Panc1 (cell line): ENCODE results near the gene ACOX3. TPM values are rescaled to one million over a fixed set of nuclear protein-coding genes. Genes with fewer than 3 reads are reported as not detected.

Experiments used
- ATAC-seq: fragments of 200-7000 bp; cut with Tn5 transposase; 2 replicates; pipeline ENCODE4 v1.9.1; 2020; ENCODE audit warnings: mild to moderate bottlenecking, moderate library complexity
- BruUV-seq: library from RNA; stranded (reverse); fragments of 400-500 nt; replicated peaks from 2 replicates; lab custom pipeline; 2021; lab: Mats Ljungman, UMichigan
- CTCF ChIA-PET: fragments of 300-600 bp; sonication (Branson Sonifier 250); formaldehyde crosslinking; loops from one replicate; lab custom pipeline; 2022; ENCODE audit warnings: antibody characterized with exemption; lab: Charles Lee
- POLR2A ChIA-PET: fragments of 300-600 bp; sonication (Branson Sonifier 250); formaldehyde crosslinking; loops from one replicate; lab custom pipeline; 2022; ENCODE audit warnings: antibody characterized with exemption; lab: Charles Lee
- DNase-seq: peaks from one replicate; pipeline ENCODE4 v3.0.0-alpha.2; 2010; ENCODE audit warnings: low read depth, low spot score
- H3K27ac ChIP-seq: 2 replicates; pipeline ENCODE4 v1.5.1; 2011; ENCODE audit warnings: mild to moderate bottlenecking, low read length, inconsistent platforms
- H3K27me3 ChIP-seq: fragments of 200-500 bp; sonication (Bioruptor generic); 2 replicates; pipeline ENCODE4 v1.6.0; 2014; ENCODE audit warnings: low read length, inconsistent platforms; ENCODE audit not compliant: control insufficient read depth, insufficient read depth
- H3K36me3 ChIP-seq: fragments of 200-500 bp; sonication (Bioruptor generic); 2 replicates; pipeline ENCODE4 v1.5.1; 2014; ENCODE audit warnings: inconsistent platforms, mild to moderate bottlenecking, low read length, moderate library complexity; ENCODE audit not compliant: control insufficient read depth, insufficient read depth
- H3K4me1 ChIP-seq: 2 replicates; pipeline ENCODE4 v1.5.1; 2011; ENCODE audit warnings: inconsistent platforms, mild to moderate bottlenecking, low read length, moderate library complexity; ENCODE audit not compliant: control insufficient read depth, insufficient read depth
- H3K4me3 ChIP-seq, 2 experiments: 2 replicates each; pipeline ENCODE4 v1.5.1; 2011 to 2012; ENCODE audit warnings: low read depth in 2 of 2, low read length in 2 of 2, mild to moderate bottlenecking in 2 of 2, inconsistent platforms in 1 of 2, moderate library complexity in 1 of 2
- H3K9me3 ChIP-seq: fragments of 200-500 bp; sonication (Bioruptor generic); 2 replicates; pipeline ENCODE4 v1.5.1; 2014; ENCODE audit warnings: low read depth, mild to moderate bottlenecking, inconsistent platforms, low read length, moderate library complexity; ENCODE audit not compliant: control insufficient read depth, insufficient read depth
- POLR2AphosphoS5 ChIP-seq: IDR thresholded peaks from 2 replicates; pipeline ENCODE4 v1.6.1; 2012; ENCODE audit warnings: mild to moderate bottlenecking, low read depth, low read length, moderate library complexity
- SIN3A ChIP-seq: IDR thresholded peaks from 2 replicates; pipeline ENCODE4 v1.6.1; 2012; ENCODE audit warnings: low read depth, mild to moderate bottlenecking, low read length, moderate library complexity, borderline replicate concordance; ENCODE audit not compliant: insufficient read depth
- TCF7L2 ChIP-seq: IDR thresholded peaks from 2 replicates; pipeline ENCODE4 v1.6.1; 2011; ENCODE audit warnings: mild to moderate bottlenecking, low read depth, low read length, inconsistent platforms
- in situ Hi-C: cut with HindIII; loops from 2 replicates; pipeline ENCODE4 v1.10.0; 2016; ENCODE audit warnings: low sequenced_read_pairs, low pct_unique_long_range_greater_than_20kb
- intact Hi-C: fragments of 100-400 bp; cut with micrococcal nuclease; formaldehyde crosslinking; loops from one replicate; pipeline ENCODE4 v1.10.0; 2022; ENCODE audit not compliant: unreplicated experiment
- total RNA-seq: library from RNA; stranded (reverse); gene quantifications from one replicate; pipeline ENCODE4 v1.2.1, GENCODE V29; 2021; ENCODE audit not compliant: unreplicated experiment
- TF ChIP-seq, protein P1 (sequence below), 2 experiments: IDR thresholded peaks; 2 replicates each; pipeline ENCODE4 v1.6.1; 2011 to 2012; ENCODE audit warnings: low read depth in 2 of 2, control low read depth in 1 of 2, low read length in 1 of 2, mild to moderate bottlenecking in 1 of 2, moderate library complexity in 1 of 2; ENCODE audit not compliant: insufficient read depth in 1 of 2
- TF ChIP-seq, protein P2 (sequence below): fragments of 450-650 bp; IDR thresholded peaks from 2 replicates; pipeline ENCODE4 v1.5.1; 2017; ENCODE audit warnings: mild to moderate bottlenecking

ACOX3 gene
- total RNA-seq, 1 experiment from 2014 or later: 15.4 TPM

DNA sequence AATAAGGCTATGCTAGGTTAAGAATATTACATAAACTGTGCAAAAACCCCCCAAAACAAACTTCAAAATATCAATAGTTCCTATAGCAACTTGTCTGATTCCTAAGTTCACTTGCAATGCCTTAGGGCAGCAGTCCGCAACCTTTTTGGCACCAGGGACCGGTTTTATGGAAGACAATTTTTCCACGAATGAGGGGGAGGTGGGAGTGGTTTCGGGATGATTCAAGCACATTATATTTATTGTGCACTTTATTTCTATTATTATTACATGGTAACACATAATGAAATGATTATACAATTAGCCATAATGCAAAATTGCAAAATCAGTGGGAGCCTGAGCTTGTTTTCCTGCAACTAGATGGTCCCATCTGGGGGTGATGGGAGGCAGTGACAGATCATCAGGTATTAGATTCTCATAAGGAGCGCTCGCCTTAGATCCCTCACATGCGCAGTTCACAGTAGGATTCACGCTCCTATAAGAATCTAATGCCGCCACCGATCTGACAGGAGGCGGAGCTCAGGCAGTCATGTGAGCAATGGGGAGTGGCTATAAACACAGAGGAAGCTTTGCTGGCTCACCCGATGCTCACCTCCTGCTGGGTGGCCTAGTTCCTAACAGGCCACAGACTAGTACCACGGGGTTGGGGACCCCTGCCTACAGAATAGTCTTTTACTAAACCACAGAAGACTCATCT, 39.7 kb downstream of the ACOX3 start:
- H3K4me1 ChIP-seq: no peaks in the 10 kb centered on the region
- in situ Hi-C loops (no loop called here), intact Hi-C loops (loop anchor here (10.0 kb wide), 1 partner anchor 226 kb away; no protein-coding TSS in a partner anchor)
- no peaks in the 10 kb centered on the region for H3K9me3 ChIP-seq
- ATAC-seq (no peak), DNase-seq (no peak)
- no TSS peak for BruUV-seq
- H3K4me3 ChIP-seq: no peak overlapping the region
- H3K36me3 ChIP-seq: no peaks in the 10 kb centered on the region
- ChIA-PET POLR2A (no interaction called here), CTCF (no interaction called here)
- no peaks in the 10 kb centered on the region for H3K27me3 ChIP-seq
- no peak for TF ChIP-seq TCF7L2
- no peak for TF ChIP-seq SIN3A
- TF ChIP-seq, protein P1, sequence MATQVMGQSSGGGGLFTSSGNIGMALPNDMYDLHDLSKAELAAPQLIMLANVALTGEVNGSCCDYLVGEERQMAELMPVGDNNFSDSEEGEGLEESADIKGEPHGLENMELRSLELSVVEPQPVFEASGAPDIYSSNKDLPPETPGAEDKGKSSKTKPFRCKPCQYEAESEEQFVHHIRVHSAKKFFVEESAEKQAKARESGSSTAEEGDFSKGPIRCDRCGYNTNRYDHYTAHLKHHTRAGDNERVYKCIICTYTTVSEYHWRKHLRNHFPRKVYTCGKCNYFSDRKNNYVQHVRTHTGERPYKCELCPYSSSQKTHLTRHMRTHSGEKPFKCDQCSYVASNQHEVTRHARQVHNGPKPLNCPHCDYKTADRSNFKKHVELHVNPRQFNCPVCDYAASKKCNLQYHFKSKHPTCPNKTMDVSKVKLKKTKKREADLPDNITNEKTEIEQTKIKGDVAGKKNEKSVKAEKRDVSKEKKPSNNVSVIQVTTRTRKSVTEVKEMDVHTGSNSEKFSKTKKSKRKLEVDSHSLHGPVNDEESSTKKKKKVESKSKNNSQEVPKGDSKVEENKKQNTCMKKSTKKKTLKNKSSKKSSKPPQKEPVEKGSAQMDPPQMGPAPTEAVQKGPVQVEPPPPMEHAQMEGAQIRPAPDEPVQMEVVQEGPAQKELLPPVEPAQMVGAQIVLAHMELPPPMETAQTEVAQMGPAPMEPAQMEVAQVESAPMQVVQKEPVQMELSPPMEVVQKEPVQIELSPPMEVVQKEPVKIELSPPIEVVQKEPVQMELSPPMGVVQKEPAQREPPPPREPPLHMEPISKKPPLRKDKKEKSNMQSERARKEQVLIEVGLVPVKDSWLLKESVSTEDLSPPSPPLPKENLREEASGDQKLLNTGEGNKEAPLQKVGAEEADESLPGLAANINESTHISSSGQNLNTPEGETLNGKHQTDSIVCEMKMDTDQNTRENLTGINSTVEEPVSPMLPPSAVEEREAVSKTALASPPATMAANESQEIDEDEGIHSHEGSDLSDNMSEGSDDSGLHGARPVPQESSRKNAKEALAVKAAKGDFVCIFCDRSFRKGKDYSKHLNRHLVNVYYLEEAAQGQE (IDR thresholded peaks at IDR 0.05; ENCODE audit: insufficient read depth in 1 of 2, low read depth in 2 of 2, low read length in 1 of 2): no peak
- TF ChIP-seq POLR2AphosphoS5: no peak
- TF ChIP-seq, protein P2, sequence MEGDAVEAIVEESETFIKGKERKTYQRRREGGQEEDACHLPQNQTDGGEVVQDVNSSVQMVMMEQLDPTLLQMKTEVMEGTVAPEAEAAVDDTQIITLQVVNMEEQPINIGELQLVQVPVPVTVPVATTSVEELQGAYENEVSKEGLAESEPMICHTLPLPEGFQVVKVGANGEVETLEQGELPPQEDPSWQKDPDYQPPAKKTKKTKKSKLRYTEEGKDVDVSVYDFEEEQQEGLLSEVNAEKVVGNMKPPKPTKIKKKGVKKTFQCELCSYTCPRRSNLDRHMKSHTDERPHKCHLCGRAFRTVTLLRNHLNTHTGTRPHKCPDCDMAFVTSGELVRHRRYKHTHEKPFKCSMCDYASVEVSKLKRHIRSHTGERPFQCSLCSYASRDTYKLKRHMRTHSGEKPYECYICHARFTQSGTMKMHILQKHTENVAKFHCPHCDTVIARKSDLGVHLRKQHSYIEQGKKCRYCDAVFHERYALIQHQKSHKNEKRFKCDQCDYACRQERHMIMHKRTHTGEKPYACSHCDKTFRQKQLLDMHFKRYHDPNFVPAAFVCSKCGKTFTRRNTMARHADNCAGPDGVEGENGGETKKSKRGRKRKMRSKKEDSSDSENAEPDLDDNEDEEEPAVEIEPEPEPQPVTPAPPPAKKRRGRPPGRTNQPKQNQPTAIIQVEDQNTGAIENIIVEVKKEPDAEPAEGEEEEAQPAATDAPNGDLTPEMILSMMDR: no peak
- no peak overlapping the region for H3K27ac ChIP-seq

DNA sequence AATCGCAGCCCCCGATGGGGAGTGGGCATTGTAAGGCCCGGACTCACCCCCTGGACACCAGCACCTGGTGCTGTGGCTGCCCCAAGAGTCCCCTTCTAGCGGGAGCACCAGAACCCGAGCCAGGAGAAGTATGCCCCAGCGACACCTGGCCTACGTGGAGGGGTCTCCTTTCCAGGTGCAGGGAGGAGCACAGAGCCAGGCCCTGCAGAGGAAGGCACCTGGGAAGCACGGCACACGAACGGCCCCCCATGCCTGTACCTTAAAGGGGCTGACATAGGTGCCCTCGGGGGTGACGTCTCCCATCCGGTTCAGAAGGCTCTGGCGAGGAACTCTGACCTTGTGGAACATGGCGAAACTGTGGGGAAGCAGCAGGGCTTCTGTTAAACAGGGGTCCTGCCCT, 41.2 kb downstream of the ACOX3 start:
- Histone ChIP-seq H3K27me3 (no peaks in the 10 kb centered on the region), H3K27ac (no peak overlapping the region), H3K4me3 (no peak overlapping the region), H3K9me3 (no peaks in the 10 kb centered on the region), H3K4me1 (no peaks in the 10 kb centered on the region), H3K36me3 (no peaks in the 10 kb centered on the region)
- ATAC-seq (no peak), DNase-seq (no peak)
- intact Hi-C loops (no loop called here), in situ Hi-C loops (no loop called here)
- POLR2A ChIA-PET: no interaction called here
- CTCF ChIA-PET: no interaction called here
- TF ChIP-seq POLR2AphosphoS5 (no peak), SIN3A (no peak), TCF7L2 (no peak)
- TF ChIP-seq, protein P2: no peak
- TF ChIP-seq, protein P1 (IDR thresholded peaks at IDR 0.05; ENCODE audit: insufficient read depth in 1 of 2, low read depth in 2 of 2, low read length in 1 of 2): no peak
- BruUV-seq: no TSS peak
